Esophagus squamous epithelium (tissue), 4 donors: ENCODE results near the gene SPTLC2.
"Not testable (repeated sequence)": the region's sequence is repeated elsewhere in the genome, so short reads cannot be mapped to it uniquely, and the experiment has no call there.

Experiments used
- CTCF ChIP-seq, 6 experiments: fragments of 450-650 bp in 4 of 6; fragments of 200-600 bp in 2 of 6; sonication (generic) in 2 of 6; IDR thresholded peaks; one replicate each; pipeline ENCODE4 v1.5.1; 2016 to 2019; ENCODE audit warnings: antibody characterized with exemption in 6 of 6, mild to moderate bottlenecking in 4 of 6, moderate library complexity in 4 of 6
- POLR2A ChIP-seq, 4 donors: fragments of 450-650 bp; IDR thresholded peaks; one replicate each; pipeline ENCODE4 v1.6.1; 2017; ENCODE audit warnings: antibody characterized with exemption in 4 of 4, mild to moderate bottlenecking in 4 of 4, moderate library complexity in 3 of 4

GRCh38 chr14:77528701-77529100 is 87.7 kb downstream of the SPTLC2 start:
- TF ChIP-seq POLR2A, CTCF (IDR thresholded peaks at IDR 0.05): not testable (repeated sequence)
